Prostate gland (tissue), 2 donors: Measurements from ENCODE around the gene ZNF536.

Source experiments
- CTCF ChIP-seq, 4 experiments: fragments of 200-600 bp in 2 of 4; fragments of 450-650 bp in 2 of 4; sonication (generic) in 2 of 4; IDR thresholded peaks; 1 replicate in 3 of 4; 2 replicates in 1 of 4; pipeline ENCODE4 v1.5.1; 2016 to 2019; ENCODE audit warnings: antibody characterized with exemption in 4 of 4, mild to moderate bottlenecking in 2 of 4, moderate library complexity in 2 of 4
- POLR2A ChIP-seq: fragments of 450-650 bp; IDR thresholded peaks from one replicate; pipeline ENCODE4 v1.6.1; 2016; ENCODE audit warnings: antibody characterized with exemption, mild to moderate bottlenecking
- POLR2AphosphoS5 ChIP-seq: sonication (generic); formaldehyde crosslinking; IDR thresholded peaks from one replicate; pipeline ENCODE4 v1.6.1; 2017; ENCODE audit warnings: antibody characterized with exemption

GRCh38 chr19:30450100-30450499 is 77.9 kb downstream of the ZNF536 start:
- TF ChIP-seq POLR2A (no peak), CTCF (IDR thresholded peaks at IDR 0.05) (no peak), POLR2AphosphoS5 (no peak)
